Fibroblast of the aortic adventitia (primary cell): ENCODE data around the gene AADACL3. TPM values are rescaled to one million over a fixed set of nuclear protein-coding genes. Genes with fewer than 3 reads are reported as not detected.
"Not testable (repeated sequence)": the region's sequence is repeated elsewhere in the genome, so short reads cannot be mapped to it uniquely, and the experiment has no call there.

Experiments used
- DNase-seq: peaks from one replicate; pipeline ENCODE4 v3.0.0-alpha.2; 2010; ENCODE audit warnings: low read depth
- H3K4me3 ChIP-seq: 2 replicates; pipeline ENCODE4 v1.5.1; 2011; ENCODE audit warnings: low read depth, mild to moderate bottlenecking, control low read depth, low read length, moderate library complexity
- total RNA-seq: library from RNA; depleted of rRNA; stranded (reverse); fragments of >200 nt; gene quantifications from 2 replicates; pipeline ENCODE4 v1.2.3, GENCODE V29; 2012; ENCODE audit warnings: low replicate concordance
- TF ChIP-seq, protein P1 (sequence below): IDR thresholded peaks from 2 replicates; pipeline ENCODE4 v1.5.1; 2011; ENCODE audit warnings: mild to moderate bottlenecking, low read length, control low read depth, inconsistent platforms; ENCODE audit not compliant: insufficient read depth

AADACL3 gene
- not detected in 2 replicates for total RNA-seq

- H3K4me3 ChIP-seq, result no peak within 1 kb of the TSS
- TF ChIP-seq, protein P1, sequence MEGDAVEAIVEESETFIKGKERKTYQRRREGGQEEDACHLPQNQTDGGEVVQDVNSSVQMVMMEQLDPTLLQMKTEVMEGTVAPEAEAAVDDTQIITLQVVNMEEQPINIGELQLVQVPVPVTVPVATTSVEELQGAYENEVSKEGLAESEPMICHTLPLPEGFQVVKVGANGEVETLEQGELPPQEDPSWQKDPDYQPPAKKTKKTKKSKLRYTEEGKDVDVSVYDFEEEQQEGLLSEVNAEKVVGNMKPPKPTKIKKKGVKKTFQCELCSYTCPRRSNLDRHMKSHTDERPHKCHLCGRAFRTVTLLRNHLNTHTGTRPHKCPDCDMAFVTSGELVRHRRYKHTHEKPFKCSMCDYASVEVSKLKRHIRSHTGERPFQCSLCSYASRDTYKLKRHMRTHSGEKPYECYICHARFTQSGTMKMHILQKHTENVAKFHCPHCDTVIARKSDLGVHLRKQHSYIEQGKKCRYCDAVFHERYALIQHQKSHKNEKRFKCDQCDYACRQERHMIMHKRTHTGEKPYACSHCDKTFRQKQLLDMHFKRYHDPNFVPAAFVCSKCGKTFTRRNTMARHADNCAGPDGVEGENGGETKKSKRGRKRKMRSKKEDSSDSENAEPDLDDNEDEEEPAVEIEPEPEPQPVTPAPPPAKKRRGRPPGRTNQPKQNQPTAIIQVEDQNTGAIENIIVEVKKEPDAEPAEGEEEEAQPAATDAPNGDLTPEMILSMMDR, result no peak
- DNase-seq, result no peak
Observed at GRCh38 chr1:12715896-12716437, at the start of gene AADACL3. AADACL3 (plus strand) TSS chr1:12716110; CDS start chr1:12716177, 67 bp downstream.

DNA sequence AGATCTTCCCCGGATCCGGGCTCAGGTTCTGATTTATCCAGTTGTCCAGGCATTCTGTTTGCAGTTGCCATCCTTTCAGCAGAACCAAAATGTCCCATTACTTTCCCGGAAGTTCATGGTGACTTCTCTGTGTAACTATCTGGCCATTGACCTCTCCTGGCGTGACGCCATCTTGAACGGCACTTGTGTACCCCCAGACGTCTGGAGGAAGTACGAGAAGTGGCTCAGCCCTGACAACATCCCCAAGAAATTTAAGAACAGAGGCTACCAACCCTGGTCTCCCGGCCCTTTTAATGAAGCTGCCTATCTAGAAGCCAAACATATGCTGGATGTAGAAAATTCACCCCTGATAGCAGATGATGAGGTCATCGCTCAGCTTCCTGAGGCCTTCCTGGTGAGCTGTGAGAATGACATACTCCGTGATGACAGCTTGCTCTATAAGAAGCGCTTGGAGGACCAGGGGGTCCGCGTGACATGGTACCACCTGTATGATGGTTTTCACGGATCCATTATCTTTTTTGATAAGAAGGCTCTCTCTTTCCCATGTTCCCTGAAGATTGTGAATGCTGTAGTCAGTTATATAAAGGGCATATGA, 49.7 kb upstream of the AADACL3 start:
- no peak overlapping the region for H3K4me3 ChIP-seq
- DNase-seq, result no peak
- TF ChIP-seq, protein P1, result no peak

GRCh38 chr1:12669529-12670068, 46.3 kb upstream of the AADACL3 start:
- DNase-seq, result no peak
- H3K4me3 ChIP-seq, result no peak overlapping the region
- TF ChIP-seq, protein P1, result no peak

GRCh38 chr1:12674358-12674757, 41.6 kb upstream of the AADACL3 start:
- TF ChIP-seq, protein P1, result no peak
- H3K4me3 ChIP-seq, result no peak overlapping the region
- no peak for DNase-seq

DNA sequence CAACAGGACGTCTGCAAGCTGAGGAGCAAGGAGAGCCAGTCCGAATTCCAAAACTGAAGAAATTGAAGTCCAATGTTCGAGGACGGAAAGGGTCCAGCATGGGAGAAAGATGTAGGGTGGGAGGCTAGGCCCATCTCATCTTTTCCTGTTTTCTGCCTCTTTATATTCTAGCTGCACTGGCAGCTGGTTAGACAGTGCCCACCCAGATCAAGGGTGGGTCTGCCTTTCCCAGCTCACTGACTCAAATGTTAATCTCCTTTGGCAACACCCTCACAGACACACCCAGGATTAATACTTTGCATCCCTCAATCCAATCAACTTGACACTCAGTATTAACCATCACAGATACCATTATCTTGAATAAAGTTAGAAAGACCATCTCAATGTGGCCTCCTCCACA, 39.8 kb upstream of the AADACL3 start:
- DNase-seq, H3K4me3 ChIP-seq: not testable (repeated sequence)

- TF ChIP-seq, protein P1, result no peak
- DNase-seq, result no peak
Observed at GRCh38 chr1:12677565-12677964, 38.3 kb upstream of the AADACL3 start.

DNA sequence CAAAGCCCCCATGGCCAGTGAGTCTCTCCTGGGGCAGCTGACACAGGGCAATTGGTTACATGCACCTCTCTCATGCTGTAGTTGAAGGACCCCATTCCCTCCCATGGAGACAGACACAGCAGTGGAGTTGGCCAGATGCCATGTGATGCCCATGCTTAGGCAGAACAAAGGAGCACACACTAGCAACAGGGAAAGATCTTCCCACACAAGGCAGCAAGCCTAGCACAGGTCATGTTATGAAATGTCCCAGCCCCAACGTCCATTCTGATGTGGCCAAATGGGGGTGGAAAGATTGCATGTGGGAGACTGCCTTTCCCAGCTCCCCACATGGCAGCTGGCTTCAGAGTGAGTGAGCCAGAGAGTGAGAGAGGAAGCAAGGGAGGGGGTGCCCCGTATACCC, 37.6 kb upstream of the AADACL3 start:
- DNase-seq, result no peak
- H3K4me3 ChIP-seq, result no peak overlapping the region
- TF ChIP-seq, protein P1, result no peak

More at GRCh38 chr1:12677565-12677964, 38.3 kb upstream of the AADACL3 start:
- H3K4me3 ChIP-seq, result no peak overlapping the region
